OCI-LY1 (cell line): ENCODE measurements around the gene ARID5A.

Experiments used
- H2AFZ ChIP-seq: fragments of 200-600 bp; sonication (generic), shearing (Covaris generic); 2 replicates; pipeline ENCODE4 v1.6.0; 2014; ENCODE audit warnings: antibody characterized with exemption, mild to moderate bottlenecking, low read length
- H3F3A ChIP-seq: fragments of 200-600 bp; sonication (generic), shearing (Covaris generic); 2 replicates; pipeline ENCODE4 v1.6.0; 2014; ENCODE audit warnings: mild to moderate bottlenecking, antibody characterized with exemption, low read length, moderate library complexity; ENCODE audit not compliant: insufficient read depth
- H3K27ac ChIP-seq: fragments of 200-600 bp; sonication (generic); 2 replicates; pipeline ENCODE4 v1.5.1; 2014; ENCODE audit warnings: low read length, mixed run types, mild to moderate bottlenecking, low read depth; ENCODE audit not compliant: poor library complexity, severe bottlenecking
- H3K27me3 ChIP-seq: fragments of 200-600 bp; sonication (generic); 2 replicates; pipeline ENCODE4 v1.6.0; 2014; ENCODE audit warnings: antibody characterized with exemption, mild to moderate bottlenecking, low read length, moderate library complexity; ENCODE audit not compliant: insufficient read depth
- H3K36me3 ChIP-seq: fragments of 200-600 bp; sonication (generic); 2 replicates; pipeline ENCODE4 v1.6.1; 2014; ENCODE audit warnings: mild to moderate bottlenecking, antibody characterized with exemption, low read length, moderate library complexity, mixed read lengths; ENCODE audit not compliant: insufficient read depth
- H3K4me1 ChIP-seq: fragments of 200-600 bp; sonication (generic); 2 replicates; pipeline ENCODE4 v1.5.1; 2014; ENCODE audit warnings: mild to moderate bottlenecking, low read length, moderate library complexity; ENCODE audit not compliant: insufficient read depth, severe bottlenecking
- H3K4me2 ChIP-seq: fragments of 200-600 bp; sonication (generic), shearing (Covaris generic); 2 replicates; pipeline ENCODE4 v1.6.1; 2014; ENCODE audit warnings: low read length
- H3K4me3 ChIP-seq: fragments of 200-600 bp; sonication (generic); 2 replicates; pipeline ENCODE4 v1.5.1; 2014; ENCODE audit warnings: low read length, low read depth, mild to moderate bottlenecking, mixed read lengths; ENCODE audit not compliant: poor library complexity, severe bottlenecking
- H3K79me2 ChIP-seq: fragments of 200-600 bp; shearing (Covaris generic); 2 replicates; pipeline ENCODE4 v1.6.1; 2016; ENCODE audit warnings: mixed run types, low read length, mixed read lengths; ENCODE audit not compliant: insufficient read depth
- H3K9ac ChIP-seq: fragments of 200-600 bp; sonication (generic), shearing (Covaris generic); 2 replicates; pipeline ENCODE4 v1.6.1; 2014; ENCODE audit warnings: mild to moderate bottlenecking, low read length, mixed read lengths
- H3K9me2 ChIP-seq: fragments of 200-600 bp; sonication (generic), shearing (Covaris generic); 2 replicates; pipeline ENCODE4 v1.6.1; 2014; ENCODE audit warnings: low read depth, mild to moderate bottlenecking, low read length, mixed read lengths
- H3K9me3 ChIP-seq: fragments of 200-600 bp; shearing (Covaris generic); 2 replicates; pipeline ENCODE4 v1.6.1; 2014; ENCODE audit warnings: low read length, mixed read lengths
- H4K20me1 ChIP-seq: fragments of 200-600 bp; sonication (generic), shearing (Covaris generic); 2 replicates; pipeline ENCODE4 v1.6.0; 2016; ENCODE audit warnings: mild to moderate bottlenecking, low read length; ENCODE audit not compliant: insufficient read depth
- EZH2 ChIP-seq: fragments of 200-600 bp; sonication (generic), shearing (Covaris generic); IDR thresholded peaks from 2 replicates; pipeline ENCODE4 v1.8.0; 2017; ENCODE audit warnings: borderline replicate concordance, mixed run types, mild to moderate bottlenecking, antibody characterized with exemption, low read length, moderate library complexity, mixed read lengths
- TF ChIP-seq, protein P1 (sequence below): fragments of 200-600 bp; sonication (generic), shearing (Covaris generic); IDR thresholded peaks from 2 replicates; pipeline ENCODE4 v1.5.1; 2017; ENCODE audit warnings: mild to moderate bottlenecking, antibody characterized with exemption, low read length, moderate library complexity, mixed read lengths

The ARID5A gene

DNA sequence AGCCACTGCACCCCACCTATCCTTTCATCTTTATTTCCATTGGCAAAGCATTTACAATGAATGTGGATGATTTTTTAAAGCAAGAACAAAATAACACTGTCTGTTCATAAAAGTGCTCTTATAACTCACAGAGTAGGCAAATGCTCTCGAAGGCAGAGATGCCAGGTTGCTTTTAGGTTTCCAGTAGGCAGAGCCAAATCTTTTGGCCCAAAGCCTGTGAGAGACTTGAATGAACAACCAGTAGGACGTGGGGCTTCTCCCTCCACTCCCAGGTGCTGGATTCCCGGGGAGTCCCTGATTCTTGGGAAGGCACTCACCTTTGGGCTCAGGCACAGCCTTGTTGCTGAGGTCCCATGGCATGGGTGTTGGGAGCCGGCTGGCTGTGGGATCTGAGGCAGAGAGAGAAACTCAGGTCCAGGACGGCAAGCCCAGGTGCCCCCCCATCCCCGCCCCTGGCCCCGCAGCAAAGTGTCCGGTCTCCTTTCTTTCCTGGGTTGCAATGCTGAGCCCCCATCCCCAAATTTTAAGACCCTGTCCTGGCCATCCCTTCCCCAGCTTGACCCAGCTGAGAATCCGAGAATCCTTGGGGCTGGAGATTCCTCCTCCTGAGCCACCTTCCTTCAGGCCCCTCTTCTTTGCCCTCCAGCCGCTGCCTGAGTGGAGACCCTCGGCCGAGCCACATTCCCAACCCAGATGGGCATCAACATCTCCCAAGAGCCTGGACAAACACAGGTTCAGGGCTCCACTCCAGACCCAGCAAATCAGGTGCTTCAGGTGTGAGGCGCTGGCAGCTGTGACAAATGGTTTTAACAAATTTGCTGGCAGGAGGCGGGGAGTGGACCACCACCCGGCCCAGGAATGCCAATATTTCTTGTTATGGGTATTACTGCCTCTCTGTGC is 37.2 kb upstream of the ARID5A start:
- TF ChIP-seq EZH2, result no peak
- TF ChIP-seq, protein P1, sequence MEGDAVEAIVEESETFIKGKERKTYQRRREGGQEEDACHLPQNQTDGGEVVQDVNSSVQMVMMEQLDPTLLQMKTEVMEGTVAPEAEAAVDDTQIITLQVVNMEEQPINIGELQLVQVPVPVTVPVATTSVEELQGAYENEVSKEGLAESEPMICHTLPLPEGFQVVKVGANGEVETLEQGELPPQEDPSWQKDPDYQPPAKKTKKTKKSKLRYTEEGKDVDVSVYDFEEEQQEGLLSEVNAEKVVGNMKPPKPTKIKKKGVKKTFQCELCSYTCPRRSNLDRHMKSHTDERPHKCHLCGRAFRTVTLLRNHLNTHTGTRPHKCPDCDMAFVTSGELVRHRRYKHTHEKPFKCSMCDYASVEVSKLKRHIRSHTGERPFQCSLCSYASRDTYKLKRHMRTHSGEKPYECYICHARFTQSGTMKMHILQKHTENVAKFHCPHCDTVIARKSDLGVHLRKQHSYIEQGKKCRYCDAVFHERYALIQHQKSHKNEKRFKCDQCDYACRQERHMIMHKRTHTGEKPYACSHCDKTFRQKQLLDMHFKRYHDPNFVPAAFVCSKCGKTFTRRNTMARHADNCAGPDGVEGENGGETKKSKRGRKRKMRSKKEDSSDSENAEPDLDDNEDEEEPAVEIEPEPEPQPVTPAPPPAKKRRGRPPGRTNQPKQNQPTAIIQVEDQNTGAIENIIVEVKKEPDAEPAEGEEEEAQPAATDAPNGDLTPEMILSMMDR, result no peak
- Histone ChIP-seq H2AFZ (no peak overlapping the region), H3K9me3 (no peaks in the 10 kb centered on the region), H3K36me3 (no peaks in the 10 kb centered on the region), H4K20me1 (no peaks in the 10 kb centered on the region), H3F3A (no peaks in the 10 kb centered on the region), H3K4me2 (no peak overlapping the region), H3K4me3 (no peak overlapping the region), H3K27ac (no peak overlapping the region), H3K9me2 (no peaks in the 10 kb centered on the region), H3K9ac (no peak overlapping the region), H3K79me2 (no peaks in the 10 kb centered on the region), H3K27me3 (no peaks in the 10 kb centered on the region; the same call in 1 of the 2 replicates), H3K4me1 (no peaks in the 10 kb centered on the region)

GRCh38 chr2:96500385-96501066 is 36.0 kb upstream of the ARID5A start:
- no peak overlapping the region for H3K9ac ChIP-seq
- no peaks in the 10 kb centered on the region for H3F3A ChIP-seq
- H3K79me2 ChIP-seq, result no peaks in the 10 kb centered on the region
- H3K9me3 ChIP-seq, result no peaks in the 10 kb centered on the region
- H3K9me2 ChIP-seq, result no peaks in the 10 kb centered on the region
- H3K4me3 ChIP-seq, result no peak overlapping the region
- no peak overlapping the region for H3K27ac ChIP-seq
- TF ChIP-seq EZH2, result no peak
- TF ChIP-seq, protein P1, result no peak
- H3K4me2 ChIP-seq, result no peak overlapping the region
- no peak overlapping the region for H2AFZ ChIP-seq
- H3K27me3 ChIP-seq, result no peaks in the 10 kb centered on the region; the same call in 1 of the 2 replicates
- no peaks in the 10 kb centered on the region for H3K4me1 ChIP-seq
- no peaks in the 10 kb centered on the region for H4K20me1 ChIP-seq
- H3K36me3 ChIP-seq, result no peaks in the 10 kb centered on the region

- Histone ChIP-seq H3K27ac (no peak overlapping the region), H3K4me1 (no peaks in the 10 kb centered on the region), H3K4me3 (no peak overlapping the region), H3K9ac (no peak overlapping the region), H3K79me2 (no peaks in the 10 kb centered on the region), H3K4me2 (no peak overlapping the region), H3K9me2 (no peaks in the 10 kb centered on the region), H3K27me3 (no peaks in the 10 kb centered on the region), H3F3A (no peaks in the 10 kb centered on the region), H3K36me3 (no peaks in the 10 kb centered on the region), H4K20me1 (no peaks in the 10 kb centered on the region), H3K9me3 (no peaks in the 10 kb centered on the region), H2AFZ (no peak overlapping the region)
- no peak for TF ChIP-seq EZH2
- TF ChIP-seq, protein P1, result no peak
Measured at GRCh38 chr2:96501471-96501874, 35.1 kb upstream of the ARID5A start.
